ENCODE data around the gene MPND. TPM values are rescaled to one million over a fixed set of nuclear protein-coding genes. Genes with fewer than 3 reads are reported as not detected.
A peak's percentile ranks its signal among the peaks of the same experiment; 100 is the strongest.

MPND gene
- total RNA-seq, 4 donors from 2014 or later: 5.3 to 9.2 (median 7.6) TPM

DNA sequence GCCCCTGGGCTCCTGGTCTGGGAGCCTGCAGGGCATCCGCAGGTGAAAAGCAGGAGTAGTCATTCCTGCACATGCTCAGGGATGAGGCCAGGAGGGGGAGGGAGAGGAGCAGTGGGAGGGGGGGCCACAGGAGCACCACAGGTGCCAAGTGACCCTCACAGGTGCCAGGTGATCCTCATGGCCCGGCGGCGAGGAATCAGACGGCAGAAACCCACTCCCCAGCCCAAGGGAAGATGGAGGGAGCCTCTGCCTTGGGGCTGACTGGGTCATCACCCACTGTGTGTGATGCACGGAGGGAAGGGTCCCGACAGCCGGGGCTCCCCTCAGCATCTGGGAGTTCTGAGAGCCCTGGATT, 29.6 kb downstream of the MPND start:
- H3K27me3 ChIP-seq: no peaks in the 10 kb centered on the region
- H3K4me3 ChIP-seq: no peak overlapping the region
- intact Hi-C loops (cut with DNase I): no loop called here
- TF ChIP-seq POLR2AphosphoS5 (IDR thresholded peaks at IDR 0.05) (no peak), POLR2A (IDR thresholded peaks at IDR 0.05; ENCODE audit: low read depth) (no peak), EP300 (IDR thresholded peaks at IDR 0.05) (no peak)
- TF ChIP-seq, protein P1, sequence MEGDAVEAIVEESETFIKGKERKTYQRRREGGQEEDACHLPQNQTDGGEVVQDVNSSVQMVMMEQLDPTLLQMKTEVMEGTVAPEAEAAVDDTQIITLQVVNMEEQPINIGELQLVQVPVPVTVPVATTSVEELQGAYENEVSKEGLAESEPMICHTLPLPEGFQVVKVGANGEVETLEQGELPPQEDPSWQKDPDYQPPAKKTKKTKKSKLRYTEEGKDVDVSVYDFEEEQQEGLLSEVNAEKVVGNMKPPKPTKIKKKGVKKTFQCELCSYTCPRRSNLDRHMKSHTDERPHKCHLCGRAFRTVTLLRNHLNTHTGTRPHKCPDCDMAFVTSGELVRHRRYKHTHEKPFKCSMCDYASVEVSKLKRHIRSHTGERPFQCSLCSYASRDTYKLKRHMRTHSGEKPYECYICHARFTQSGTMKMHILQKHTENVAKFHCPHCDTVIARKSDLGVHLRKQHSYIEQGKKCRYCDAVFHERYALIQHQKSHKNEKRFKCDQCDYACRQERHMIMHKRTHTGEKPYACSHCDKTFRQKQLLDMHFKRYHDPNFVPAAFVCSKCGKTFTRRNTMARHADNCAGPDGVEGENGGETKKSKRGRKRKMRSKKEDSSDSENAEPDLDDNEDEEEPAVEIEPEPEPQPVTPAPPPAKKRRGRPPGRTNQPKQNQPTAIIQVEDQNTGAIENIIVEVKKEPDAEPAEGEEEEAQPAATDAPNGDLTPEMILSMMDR (IDR thresholded peaks at IDR 0.05): no peak
- no peak for DNase-seq (ENCODE audit: extremely low spot score)
- peak overlapping the region; percentile 78 to 91 (median 86) for H3K27ac ChIP-seq (replicated peaks in 1 of 4)
- H3K9me3 ChIP-seq: no peaks in the 10 kb centered on the region
- H3K4me1 ChIP-seq: peaks cover 96 to 100% (median 99%) of the 10 kb centered on the region in 4 donors
- 90% methylated on average over 7 of the region's 8 CpGs for WGBS
- peaks cover 0 to 7% (median 0%) of the 10 kb centered on the region in 4 donors for H3K36me3 ChIP-seq

DNA sequence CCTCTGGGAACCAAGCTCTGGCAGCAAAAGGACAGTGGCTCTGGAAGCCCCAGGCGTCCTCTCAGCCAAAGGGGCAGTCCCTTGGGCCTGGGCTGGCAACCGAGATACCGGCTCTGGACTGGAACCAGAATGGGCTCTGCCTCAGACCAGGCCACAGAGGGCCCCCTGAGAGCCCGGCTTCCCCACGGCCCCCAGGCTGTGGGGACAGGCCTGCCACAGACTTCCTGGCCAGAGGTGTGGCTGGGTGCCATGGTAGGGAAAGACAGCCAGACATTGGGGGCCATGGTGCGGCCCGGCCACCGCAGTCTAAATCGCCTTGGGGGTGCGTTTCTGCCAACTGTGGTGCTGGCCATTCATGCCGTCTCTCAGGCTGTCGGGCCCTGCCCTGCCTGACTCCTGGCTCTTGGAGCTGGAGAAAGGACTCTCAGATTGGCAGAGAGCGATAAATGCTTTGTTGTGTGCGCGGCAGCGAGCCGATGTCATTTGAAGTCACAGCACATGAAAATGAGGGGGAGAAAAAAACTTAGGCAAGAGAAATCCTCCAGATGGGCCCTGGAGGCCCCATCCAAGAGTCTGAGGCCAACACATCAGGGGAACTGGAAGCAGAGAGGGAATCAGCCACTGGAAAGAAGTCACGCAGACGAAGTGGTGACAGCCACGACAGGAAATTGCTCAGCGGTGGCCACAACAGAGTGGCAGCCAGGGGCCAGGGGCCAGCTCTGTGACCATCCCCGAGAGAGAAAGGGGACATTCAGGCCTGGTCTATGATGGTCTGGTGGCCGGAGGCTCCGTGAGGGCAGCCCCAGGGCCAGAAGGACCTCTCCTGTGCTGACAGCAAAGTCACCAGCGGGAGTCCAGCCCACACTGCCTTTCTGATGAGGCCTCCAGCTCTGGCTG, 30.5 kb downstream of the MPND start:
- intact Hi-C loops (cut with DNase I): no loop called here
- Histone ChIP-seq H3K9me3 (no peaks in the 10 kb centered on the region), H3K27ac (replicated peaks in 1 of 4) (peak overlapping the region; percentile 78 to 91 (median 86)), H3K36me3 (peaks cover 0 to 7% (median 0%) of the 10 kb centered on the region in 4 donors), H3K4me1 (peaks cover 91 to 100% (median 95%) of the 10 kb centered on the region in 4 donors), H3K4me3 (peak overlapping the region in 2 of 4 donors; percentile 8 to 11), H3K27me3 (no peaks in the 10 kb centered on the region)
- no peak for DNase-seq (ENCODE audit: extremely low spot score)
- TF ChIP-seq POLR2A (IDR thresholded peaks at IDR 0.05; ENCODE audit: low read depth): no peak
- no peak for TF ChIP-seq POLR2AphosphoS5 (IDR thresholded peaks at IDR 0.05)
- TF ChIP-seq, protein P1 (IDR thresholded peaks at IDR 0.05): no peak
- TF ChIP-seq EP300 (IDR thresholded peaks at IDR 0.05): no peak
- WGBS: 47% methylated on average over 18 of the region's 25 CpGs

GRCh38 chr19:4374498-4375163, 31.3 kb downstream of the MPND start:
- Histone ChIP-seq H3K4me3 (peak overlapping the region in 3 of 4 donors; percentile 8 to 36 (median 11)), H3K27me3 (no peaks in the 10 kb centered on the region), H3K36me3 (peaks cover 0 to 7% (median 0%) of the 10 kb centered on the region in 4 donors), H3K9me3 (no peaks in the 10 kb centered on the region), H3K4me1 (peaks cover 91 to 100% (median 95%) of the 10 kb centered on the region in 4 donors), H3K27ac (replicated peaks in 1 of 4) (peak overlapping the region; percentile 78 to 91 (median 86))
- peak; percentile 93 for DNase-seq (ENCODE audit: extremely low spot score)
- intact Hi-C loops (cut with DNase I): no loop called here
- WGBS: 60% methylated on average over 17 of the region's 27 CpGs
- TF ChIP-seq, protein P1 (IDR thresholded peaks at IDR 0.05): peak in 1 of 3 experiments; percentile 7
- TF ChIP-seq POLR2AphosphoS5 (IDR thresholded peaks at IDR 0.05) (peak; percentile 66 to 80), EP300 (IDR thresholded peaks at IDR 0.05) (no peak)

GRCh38 chr19:4375164-4376027, 32.0 kb downstream of the MPND start:
- intact Hi-C loops (cut with DNase I): no loop called here
- Histone ChIP-seq H3K27me3 (no peaks in the 10 kb centered on the region), H3K36me3 (peaks cover 0 to 7% (median 0%) of the 10 kb centered on the region in 4 donors), H3K27ac (replicated peaks in 1 of 4) (peak overlapping the region; percentile 78 to 91 (median 86)), H3K4me1 (peaks cover 91 to 100% (median 95%) of the 10 kb centered on the region in 4 donors), H3K4me3 (peak overlapping the region in 3 of 4 donors; percentile 3 to 36 (median 8)), H3K9me3 (no peaks in the 10 kb centered on the region)
- no peak for TF ChIP-seq EP300 (IDR thresholded peaks at IDR 0.05)
- TF ChIP-seq POLR2A (IDR thresholded peaks at IDR 0.05; ENCODE audit: low read depth): no peak
- TF ChIP-seq POLR2AphosphoS5 (IDR thresholded peaks at IDR 0.05): peak in 1 of 2 donors; percentile 6
- TF ChIP-seq, protein P1 (IDR thresholded peaks at IDR 0.05): peak; percentile 27 to 44 (median 36)
- WGBS: 32% methylated on average over 7 of the region's 16 CpGs
- DNase-seq (ENCODE audit: extremely low spot score): no peak

Measured in esophagus muscularis mucosa (tissue), 4 donors.